GM18499 (cell line): ENCODE data around the gene CLTCL1.
"Not testable (repeated sequence)": the region's sequence is repeated elsewhere in the genome, so short reads cannot be mapped to it uniquely, and the experiment has no call there.

Experiments
- ATAC-seq: cut with Tn5 transposase; IDR thresholded peaks from one replicate; pipeline ENCODE4 v1.9.1; 2021; ENCODE audit warnings: moderate number of reproducible peaks; ENCODE audit not compliant: insufficient read depth, unreplicated experiment

Gene CLTCL1

DNA sequence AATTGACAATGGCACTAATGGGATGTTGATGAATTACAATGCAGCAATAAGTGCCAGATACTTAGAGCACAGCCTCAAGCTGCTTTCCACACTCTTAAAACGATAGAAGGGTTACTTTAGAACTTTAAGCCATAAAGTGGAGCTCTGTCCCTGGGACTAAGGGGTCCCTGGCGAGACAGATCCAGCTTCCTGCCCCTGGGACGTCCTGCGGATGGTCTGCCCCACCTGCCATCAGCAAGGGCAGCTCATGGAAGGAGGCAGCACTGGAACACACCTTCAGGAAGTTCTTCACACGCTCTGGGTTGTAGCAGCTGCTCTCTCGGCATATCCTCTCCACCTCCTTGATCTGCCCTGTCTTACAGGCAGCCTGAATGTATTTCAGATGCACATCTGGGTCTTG, 67.9 kb downstream of the CLTCL1 start:
- ATAC-seq = no peak

DNA sequence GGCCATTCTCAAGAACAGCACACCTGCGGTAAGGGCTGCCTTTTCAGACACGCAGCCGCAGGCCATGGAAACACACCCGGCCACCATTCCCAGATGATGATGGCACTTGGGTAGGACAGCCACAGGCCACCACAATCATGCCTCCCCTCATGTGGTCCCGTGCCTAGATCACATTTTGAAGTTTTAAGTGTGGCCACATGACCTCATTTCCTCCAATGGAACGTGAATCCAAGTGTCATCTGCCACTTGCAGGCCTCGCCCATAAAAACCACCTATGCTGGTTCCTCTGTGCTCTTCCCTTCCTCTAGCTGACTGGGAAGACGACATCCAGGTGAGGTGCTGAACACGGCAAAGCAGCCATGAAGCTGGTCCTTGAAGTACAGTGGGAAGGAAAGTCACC, 68.4 kb downstream of the CLTCL1 start:
- no peak for ATAC-seq

DNA sequence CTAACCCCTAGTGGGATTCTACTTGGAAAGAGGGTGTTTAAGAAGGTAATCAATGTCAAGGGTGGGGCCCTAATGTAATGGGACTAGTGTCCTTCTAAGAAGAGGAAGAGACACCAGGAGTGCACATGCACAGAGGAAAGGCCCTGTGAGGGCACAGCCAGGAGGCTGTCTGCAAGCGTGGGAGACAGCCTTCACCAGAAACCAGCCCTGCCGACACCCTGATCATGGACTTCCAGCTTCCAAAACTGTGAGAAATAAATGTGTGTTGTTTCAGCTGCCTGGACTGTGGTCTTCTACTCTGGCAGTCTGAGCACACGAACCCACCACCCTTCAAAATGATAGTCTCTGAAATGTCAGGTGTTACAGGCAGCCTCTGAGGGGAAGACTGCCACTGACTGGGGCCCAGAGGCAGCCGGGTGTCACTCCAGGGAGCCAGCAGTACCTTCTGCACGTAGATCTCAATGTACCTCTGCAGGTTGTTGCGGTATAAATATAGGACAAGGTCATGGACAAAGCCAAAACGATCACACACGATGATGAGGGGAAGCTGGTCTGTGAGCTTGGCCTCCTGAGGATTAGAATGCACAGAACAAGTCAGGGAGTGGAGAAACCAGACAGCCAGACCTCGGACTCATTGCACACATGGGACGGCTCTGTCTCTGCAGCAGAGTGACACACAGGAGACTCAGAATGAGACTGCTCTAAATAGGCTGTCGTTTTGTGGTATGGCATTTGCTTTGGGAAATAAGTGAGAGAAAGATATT, 69.1 kb downstream of the CLTCL1 start:
- no peak for ATAC-seq

DNA sequence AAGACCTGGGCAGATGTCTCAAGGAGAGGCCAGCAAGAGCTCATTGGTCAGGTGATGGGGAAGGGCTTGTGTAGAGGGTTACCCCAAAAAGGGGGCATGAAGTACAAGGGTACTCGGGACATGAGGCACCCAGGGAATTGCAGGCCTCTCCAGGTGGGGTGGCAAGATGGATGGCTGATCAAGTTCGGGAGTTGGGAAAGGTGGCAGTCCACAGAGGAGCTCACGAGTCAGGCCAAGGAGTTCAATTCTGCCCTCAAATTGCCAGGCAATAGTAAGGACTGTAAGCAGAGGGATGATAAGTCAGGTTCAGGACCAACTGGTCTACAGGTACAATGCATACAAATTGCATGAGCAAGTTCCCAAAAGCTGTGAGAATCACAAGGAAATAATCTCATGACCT, 70.7 kb downstream of the CLTCL1 start:
- no peak for ATAC-seq

DNA sequence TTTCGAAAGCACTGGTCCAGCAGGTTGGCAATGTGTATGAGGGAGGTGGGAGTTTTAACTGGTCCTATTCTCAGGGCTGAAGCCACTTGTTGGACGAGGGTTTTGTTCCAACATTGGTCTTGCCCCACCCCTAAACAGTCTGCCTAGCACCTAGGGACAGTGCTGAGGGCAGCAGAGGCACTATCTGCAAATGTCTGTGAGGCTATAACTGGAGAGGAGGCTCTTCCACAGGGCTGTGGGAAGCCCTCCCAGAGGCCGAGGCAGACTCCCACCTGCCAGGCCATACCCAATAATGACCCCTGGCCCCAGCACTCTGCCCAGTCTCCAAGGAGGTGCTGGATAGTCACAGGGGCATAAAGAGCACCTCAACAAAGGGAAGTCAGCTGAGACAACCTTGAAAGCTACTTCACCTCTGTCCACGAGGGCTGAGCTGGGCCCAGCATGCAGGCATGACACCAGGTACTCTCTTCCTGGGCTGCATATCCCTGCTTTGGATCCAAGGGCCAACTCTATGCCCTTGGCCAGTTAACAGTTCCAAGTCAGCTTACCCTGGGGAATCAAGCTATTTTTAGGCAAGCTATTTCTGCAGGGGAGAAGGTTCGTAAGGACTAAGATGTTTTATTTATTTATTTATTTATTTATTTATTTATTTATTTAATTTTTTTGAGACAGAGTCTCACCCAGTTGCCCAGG, 72.8 kb downstream of the CLTCL1 start:
- no peak for ATAC-seq

DNA sequence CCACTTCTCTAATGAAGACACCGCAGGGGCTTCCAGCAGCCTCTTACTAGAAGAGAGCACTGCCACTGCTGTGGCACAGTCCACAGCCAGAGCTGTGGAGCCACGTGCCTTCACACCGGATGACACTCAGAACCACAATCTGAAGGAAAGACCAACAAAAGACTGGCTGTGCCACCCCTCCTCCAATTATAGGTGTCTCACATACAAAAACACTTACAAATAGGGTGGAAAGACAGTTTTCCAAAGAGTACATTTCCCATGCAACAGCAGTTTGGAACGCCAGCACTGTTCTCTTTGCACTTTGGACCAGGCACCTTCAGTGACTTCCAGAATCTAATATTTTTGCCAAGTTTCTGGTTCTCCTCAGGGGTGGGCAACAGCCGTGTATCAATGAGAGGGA, 74.9 kb downstream of the CLTCL1 start:
- no peak for ATAC-seq

DNA sequence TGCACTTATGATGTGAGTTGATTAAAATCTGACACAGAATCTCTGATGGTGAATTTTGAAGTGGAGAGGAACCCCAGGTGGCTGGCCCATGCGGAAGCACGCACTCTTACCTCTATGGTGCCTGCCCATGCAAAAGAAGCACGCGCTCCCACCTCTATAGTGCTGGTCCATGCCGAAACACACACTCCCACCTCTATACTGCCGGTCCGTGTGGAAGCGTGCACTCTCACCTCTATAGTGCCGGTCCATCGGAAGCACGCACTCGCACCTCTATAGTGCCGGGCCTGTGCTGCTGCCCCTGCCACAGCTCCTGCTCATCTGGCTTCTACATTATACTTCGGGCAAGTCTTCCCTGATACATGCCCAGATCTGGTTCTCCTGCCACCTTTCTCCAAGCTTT, 76.2 kb downstream of the CLTCL1 start:
- ATAC-seq = no peak

DNA sequence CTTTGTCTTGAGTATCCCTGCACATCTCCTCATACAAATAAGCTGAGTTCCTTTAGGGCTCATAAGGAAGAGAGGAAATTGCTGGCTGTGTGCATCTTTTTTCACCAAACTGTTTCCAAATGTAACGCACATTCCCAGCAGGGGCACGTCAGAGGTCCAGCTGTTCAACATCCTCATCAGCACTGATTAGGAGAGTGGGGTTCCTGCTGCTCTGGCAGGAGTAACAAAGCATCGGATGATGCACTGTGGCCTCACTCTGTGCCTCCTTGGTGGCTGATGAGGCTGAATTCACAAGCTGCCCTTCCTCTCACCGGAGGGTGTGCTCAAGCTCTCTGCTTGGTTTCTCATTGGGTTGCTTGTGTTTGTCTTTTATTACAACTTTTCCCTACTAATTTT, 77.4 kb downstream of the CLTCL1 start:
- no peak for ATAC-seq

DNA sequence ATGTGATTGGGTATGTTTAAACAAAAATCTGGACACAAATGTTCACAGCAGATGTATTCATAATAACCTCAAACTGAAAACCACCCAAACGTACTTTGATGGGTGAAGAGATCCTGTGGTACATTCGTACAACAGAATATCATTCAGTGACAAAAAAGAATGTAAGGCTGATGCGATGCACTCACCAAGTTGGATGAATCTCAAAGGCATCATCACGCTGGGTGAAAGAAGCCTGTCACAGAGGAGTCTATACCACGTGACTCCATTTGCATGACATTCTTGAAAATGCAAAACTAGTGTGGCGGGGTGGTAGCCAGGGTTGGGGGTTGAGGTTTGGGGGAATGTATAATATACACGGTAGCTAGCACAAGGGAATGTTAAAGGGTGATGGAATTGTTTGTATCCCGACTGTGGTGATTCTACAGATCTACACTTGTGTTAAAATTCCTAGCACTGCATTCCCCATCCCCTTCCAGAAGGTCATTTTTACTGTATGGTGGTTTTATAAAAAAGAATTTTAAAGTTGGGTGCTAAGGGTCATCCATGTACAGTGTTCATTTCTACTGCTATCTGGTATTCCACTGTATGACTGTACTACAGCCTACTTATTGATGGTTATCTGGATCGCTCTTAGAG, 78.0 kb downstream of the CLTCL1 start:
- no peak for ATAC-seq

DNA sequence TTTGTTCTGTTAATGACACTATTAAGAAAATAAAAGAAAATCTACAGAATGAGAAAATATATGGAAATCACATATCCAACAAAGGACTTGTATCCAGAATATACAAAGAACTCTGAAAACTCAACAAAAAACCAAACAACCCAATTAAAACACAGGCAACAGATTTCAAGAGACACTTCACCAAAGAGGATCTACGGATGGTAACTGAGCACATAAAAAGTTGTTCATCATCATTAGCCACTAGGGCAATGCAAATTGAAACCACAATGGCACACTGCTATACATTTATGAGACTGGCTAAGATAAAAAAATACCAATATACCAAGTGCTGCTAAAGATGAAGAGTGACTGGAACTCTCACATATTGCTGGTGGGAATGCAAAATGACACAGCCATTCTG, 78.5 kb downstream of the CLTCL1 start:
- no peak for ATAC-seq

DNA sequence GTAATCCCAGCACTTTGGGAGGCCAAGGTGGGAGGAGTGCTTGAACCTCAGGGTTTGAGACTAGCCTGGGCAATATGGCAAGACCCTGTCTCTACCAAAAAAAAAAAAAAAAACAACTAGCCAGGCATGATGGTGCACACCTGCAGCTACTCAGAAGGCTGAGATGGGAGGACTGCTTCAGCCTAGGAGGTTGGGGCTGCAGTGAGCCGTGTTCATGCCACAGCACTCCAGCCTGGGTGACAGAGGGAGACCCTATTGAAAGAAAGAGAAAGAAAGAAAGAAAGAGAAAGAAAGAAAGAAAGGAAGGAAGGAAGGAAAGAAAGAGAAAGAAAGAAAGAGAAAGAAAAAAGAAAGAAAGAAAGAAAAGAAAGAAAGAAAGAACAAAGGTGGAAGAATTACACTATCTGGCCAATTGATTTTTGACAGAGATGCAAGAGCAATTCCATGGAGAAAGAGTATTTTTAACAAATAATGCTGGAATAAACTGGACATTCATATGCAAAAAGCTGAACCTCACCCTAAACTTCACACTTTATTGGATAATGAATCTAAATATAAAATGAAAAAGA, 79.1 kb downstream of the CLTCL1 start:
- ATAC-seq = no peak

DNA sequence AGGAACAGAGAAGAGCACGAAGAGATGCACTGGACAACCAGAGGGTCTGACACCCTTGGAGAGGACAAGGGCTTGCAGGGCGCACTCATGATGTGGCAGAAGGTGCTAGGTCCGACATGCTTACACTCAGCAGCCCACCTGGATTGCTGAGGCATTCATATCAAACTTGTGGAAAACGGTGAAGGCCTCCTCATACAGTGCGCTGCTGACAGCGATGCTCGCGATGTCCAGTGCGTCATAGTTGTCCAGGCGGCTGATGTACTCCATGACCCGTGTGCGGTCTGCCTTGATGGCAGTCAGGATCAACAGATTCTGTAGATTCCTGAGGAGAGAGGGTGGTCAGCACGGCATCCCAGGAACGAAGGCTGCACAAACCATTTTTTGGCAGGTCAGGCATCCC, 81.3 kb downstream of the CLTCL1 start:
- no peak for ATAC-seq

DNA sequence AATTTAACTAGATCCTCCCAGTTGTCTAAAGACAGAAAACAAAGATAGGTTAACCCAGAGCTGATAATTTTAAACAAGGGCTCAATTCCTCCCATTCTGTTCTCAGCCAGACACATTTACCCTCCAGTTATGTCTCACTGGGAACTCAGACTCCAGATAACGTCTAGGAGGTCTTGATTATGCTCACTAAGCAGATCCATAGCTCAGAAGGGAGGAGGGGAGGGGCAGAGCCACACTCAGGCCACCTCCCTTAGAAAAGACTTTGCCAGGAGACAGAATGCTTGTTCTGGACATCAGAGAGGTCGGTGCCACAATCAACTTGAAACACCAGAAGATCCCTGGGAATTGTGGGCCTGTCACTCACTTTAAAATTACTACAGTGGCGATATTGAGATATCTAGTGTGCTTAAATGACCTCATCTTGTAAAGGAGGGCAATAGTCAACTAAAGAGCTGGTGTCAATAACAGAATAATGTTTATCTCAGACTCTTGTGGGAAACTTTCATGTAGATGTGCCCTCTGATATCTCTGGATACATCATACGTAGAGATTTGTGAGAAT, 83.2 kb downstream of the CLTCL1 start:
- no peak for ATAC-seq

DNA sequence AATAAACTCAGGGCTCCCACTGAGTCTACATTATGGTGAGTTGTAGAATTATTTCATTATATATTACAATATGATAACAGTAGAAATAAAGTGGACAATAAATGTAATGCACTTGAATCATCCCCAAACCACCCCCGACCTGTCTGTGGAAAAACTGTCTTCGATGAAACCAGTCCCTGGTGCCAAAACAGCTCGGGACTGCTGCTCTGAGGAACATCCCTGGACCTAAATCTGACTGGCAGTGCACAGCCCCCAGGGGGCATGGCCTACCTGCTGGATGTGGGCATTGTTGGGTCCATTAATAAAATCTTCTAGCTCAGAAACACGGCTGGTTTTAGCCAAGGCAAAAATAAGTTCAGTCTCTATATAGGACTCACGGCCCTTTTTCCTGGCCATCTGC, 83.6 kb downstream of the CLTCL1 start:
- no peak for ATAC-seq

DNA sequence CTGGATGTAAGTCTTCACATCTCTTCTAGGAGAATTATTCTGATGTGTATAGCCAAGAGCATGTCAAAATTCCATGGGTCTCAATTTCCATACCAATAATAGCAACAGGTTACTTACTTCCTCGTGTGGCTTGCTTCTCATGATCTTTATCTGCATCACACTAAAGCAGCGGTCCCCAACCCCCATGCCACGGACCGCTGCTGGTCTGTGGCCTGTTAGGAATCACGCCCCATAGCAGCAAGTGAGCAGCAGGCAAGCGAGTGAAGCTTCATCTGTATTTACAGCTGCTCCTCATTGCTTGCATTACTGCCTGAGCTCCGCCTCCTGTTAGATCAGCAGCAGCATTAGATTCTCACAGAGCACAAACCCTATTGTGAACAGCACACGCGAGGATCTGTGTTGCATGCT, 84.1 kb downstream of the CLTCL1 start:
- no peak for ATAC-seq

DNA sequence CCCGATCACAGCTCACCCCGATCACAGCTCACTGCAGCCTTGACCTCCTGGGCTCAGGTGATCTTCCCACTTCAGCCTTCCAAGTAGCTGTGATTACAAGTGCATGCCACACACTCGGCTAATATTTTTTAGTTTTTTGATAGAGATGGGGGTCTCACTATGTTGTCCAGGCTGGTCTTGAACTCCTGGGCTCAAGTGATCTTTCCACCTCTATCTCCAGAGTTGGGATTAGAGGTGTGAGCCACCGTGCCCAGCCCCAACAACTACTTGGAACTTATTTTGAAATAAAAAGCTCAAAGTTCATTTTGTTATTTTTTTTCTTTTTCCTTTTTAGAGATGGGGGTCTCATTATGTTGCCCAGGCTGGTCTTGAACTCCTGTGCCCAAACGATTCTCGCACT, 85.2 kb downstream of the CLTCL1 start:
- no peak for ATAC-seq

DNA sequence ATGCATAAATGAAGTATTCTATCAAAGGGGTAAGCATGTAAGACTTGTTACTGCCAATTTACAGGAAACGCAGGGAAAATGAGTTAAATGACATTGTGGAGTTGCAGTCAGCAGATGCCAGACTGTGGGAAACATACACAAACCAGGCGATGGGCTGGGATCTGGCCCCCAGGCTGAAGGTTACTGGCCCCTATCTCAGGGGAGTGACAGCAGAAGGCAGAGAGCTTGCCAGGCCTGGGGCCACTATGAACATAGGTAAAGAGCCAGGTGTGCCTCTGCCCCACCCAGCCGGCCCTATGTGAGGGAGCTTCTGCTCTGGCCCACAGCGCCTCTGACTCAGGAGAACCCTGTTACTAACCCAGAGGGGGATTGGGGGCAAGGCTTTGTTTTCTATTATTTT, 86.9 kb downstream of the CLTCL1 start:
- ATAC-seq = no peak

DNA sequence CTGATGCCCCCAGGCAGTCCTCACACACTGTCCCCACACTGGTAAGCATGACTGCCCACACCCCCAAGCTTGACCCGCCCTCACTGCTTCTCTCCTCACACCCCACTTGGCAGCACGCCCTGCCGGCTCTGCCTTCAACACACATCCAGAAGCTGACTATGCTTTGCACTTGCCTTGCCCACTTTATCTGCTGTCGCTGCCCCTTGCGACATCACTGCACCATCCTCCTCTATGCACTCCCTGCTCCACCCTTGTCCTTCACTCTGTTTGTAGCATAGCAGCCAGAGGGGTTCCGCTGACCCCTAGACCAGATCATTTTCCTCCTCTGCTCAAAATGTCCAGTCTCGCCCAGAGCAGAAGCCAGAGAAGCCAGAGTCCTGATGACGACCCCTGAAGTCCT, 87.7 kb downstream of the CLTCL1 start:
- no peak for ATAC-seq

DNA sequence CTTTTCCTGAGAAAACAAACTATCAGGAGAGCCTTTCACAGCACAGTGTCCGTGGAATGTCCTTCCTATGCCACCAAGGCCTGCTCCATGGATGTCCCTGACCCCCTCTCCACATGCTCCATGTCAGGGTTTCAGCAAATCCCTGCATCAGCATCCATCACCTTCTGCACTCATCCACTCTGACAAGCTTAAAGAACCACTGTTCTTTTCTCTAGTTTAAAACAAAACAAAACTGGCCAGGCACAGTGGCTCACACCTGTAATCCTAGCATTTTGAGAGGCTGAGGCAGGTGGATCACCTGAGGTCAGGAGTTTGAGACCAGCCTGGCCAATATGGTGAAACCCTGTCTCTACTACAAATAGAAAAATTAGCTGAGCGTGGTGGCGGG, 88.7 kb downstream of the CLTCL1 start:
- ATAC-seq = not testable (repeated sequence)

DNA sequence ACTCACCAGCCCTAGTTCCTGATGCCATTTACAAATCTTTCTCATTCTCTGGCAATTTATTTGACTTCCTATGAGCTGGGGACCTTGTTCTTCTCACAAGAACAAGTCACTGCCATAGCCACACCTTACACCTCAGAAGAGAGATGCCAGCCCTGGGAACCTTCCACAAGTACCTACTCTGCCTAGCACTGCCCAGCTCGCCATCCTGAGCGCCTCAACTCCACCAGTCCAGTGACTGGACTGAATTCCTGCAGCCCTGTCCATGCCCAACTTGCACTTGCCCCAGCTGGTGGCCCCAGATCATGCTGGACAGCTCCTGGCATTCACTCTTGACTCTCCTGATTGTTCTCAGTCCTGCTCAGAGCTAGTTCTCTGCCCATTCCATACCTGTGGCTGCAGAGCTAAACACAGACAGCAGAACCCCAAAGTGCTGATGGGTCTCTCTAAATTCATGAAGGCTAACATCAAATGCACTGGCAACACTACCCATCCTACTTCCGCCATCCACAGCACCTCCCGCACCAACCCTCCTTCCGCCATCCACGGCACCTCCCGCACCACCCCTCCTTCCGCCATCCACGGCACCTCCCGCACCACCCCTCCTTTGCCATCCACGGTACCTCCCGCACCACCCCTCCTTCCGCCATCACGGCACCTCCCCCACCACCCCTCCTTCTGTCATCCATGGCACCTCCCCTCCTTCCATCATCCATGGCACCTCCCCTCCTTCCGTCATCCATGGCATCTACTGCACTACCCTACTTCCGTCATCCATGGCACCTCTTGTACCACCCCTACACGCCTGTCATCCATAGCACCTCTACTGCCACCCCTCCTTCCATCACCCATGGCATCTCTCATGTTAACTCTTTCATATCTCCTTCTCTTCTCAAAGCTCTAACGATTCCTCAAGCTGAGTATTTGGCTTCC, 89.4 kb downstream of the CLTCL1 start:
- no peak for ATAC-seq
